ENCODE data around the gene TEDDM1.

- TF ChIP-seq, protein P1, sequence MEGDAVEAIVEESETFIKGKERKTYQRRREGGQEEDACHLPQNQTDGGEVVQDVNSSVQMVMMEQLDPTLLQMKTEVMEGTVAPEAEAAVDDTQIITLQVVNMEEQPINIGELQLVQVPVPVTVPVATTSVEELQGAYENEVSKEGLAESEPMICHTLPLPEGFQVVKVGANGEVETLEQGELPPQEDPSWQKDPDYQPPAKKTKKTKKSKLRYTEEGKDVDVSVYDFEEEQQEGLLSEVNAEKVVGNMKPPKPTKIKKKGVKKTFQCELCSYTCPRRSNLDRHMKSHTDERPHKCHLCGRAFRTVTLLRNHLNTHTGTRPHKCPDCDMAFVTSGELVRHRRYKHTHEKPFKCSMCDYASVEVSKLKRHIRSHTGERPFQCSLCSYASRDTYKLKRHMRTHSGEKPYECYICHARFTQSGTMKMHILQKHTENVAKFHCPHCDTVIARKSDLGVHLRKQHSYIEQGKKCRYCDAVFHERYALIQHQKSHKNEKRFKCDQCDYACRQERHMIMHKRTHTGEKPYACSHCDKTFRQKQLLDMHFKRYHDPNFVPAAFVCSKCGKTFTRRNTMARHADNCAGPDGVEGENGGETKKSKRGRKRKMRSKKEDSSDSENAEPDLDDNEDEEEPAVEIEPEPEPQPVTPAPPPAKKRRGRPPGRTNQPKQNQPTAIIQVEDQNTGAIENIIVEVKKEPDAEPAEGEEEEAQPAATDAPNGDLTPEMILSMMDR (IDR thresholded peaks at IDR 0.05): no peak
- TF ChIP-seq POLR2A (IDR thresholded peaks at IDR 0.05): no peak
Observed at GRCh38 chr1:182410138-182410537, 9.7 kb upstream of the TEDDM1 start.

Data from thyroid gland (tissue), 4 donors.